GM19372 (cell line): Measurements from ENCODE around the gene CENPH.
"Not testable (repeated sequence)": the region's sequence is repeated elsewhere in the genome, so short reads cannot be mapped to it uniquely, and the experiment has no call there.

Source experiments
- ATAC-seq: cut with Tn5 transposase; IDR thresholded peaks from one replicate; pipeline ENCODE4 v1.9.1; 2021; ENCODE audit warnings: mild to moderate bottlenecking, low read depth, moderate library complexity; ENCODE audit not compliant: unreplicated experiment

The CENPH gene

GRCh38 chr5:69242215-69242927 is 53.0 kb downstream of the CENPH start:
- ATAC-seq, result no peak

DNA sequence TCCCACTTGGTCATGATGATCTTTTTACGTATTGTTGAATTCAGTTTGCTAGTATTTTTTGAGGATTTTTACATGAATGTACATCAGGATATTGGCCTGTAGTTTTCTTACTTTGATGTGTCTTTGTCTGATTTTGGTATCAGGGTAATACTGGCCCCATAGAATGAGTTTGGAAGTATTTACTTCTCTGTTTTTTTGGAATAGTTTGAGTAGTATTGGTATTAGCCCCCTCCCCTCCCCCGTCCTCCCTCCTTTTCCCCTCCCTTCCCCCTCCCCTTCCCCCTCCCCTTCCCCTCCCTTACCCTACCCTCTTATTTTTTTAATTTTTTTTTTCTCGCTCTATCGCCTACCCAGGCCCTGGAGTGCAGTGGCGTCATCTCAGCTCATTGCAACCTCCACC is 55.6 kb downstream of the CENPH start:
- ATAC-seq, result no peak

- ATAC-seq, result no peak
Observed at GRCh38 chr5:69248019-69248418, 58.6 kb downstream of the CENPH start.

DNA sequence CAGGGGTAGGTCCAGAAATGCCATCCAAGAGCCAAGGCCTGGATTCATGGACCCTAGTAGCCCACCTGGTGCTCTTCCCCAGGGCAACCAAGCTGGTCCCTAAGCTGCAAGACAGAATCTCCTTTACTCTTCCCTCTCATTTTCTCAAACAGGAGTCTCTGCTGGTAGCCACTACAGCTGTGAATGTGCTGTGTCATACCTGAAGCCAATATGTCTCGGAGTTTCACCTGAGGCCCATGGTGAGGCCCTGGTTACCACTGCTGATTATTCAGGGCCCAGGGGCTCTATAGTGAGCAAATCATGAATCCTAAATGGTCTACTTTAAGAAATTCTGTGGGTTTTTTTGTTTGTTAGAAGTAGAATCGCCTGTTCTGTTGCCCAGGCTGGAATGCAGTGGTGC is 61.2 kb downstream of the CENPH start:
- ATAC-seq, result no peak

- no peak for ATAC-seq
Observed at GRCh38 chr5:69252437-69252836, 63.1 kb downstream of the CENPH start.

DNA sequence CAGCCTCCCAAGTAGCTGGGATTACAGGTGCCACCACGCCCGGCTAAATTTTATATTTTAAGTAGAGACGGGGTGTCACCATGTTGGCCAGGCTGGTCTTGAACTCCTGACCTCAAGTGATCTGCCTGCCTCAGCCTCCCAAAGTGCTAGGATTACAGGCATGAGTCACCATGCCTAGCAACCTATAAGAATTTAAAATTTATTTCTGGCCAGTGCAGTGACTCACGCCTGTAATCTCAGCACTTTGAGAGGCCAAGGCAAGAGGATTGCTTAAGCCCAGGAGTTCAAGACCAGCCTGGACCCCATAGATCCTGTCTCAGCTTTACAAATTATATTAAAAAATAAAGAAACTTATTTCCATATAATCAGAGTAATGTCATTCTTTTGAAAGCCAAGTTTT is 66.6 kb downstream of the CENPH start:
- not testable (repeated sequence) for ATAC-seq

GRCh38 chr5:69257577-69257976 is 68.2 kb downstream of the CENPH start:
- ATAC-seq, result no peak
